NCI-H2171 (cell line): Measurements from ENCODE around the gene CYP2B6.
"Not testable (repeated sequence)": the region's sequence is repeated elsewhere in the genome, so short reads cannot be mapped to it uniquely, and the experiment has no call there.

ENCODE experiments used
- DNase-seq: peaks from one replicate; lab custom pipeline; 2025; lab: John Stamatoyannopoulos, UW

Gene CYP2B6

DNA sequence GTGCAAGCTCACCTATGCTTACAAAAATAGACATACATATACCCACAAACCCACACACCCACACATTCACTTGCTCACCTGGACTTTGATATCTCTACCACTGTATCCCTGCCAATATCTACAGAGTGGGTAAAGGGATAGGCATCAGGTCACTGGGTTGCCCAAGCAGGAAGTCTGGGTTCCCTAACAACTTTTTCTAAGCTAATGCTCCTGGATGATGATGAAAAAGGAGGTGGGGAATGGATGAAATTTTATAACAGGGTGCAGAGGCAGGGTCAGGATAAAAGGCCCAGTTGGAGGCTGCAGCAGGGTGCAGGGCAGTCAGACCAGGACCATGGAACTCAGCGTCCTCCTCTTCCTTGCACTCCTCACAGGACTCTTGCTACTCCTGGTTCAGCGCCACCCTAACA, at the start of gene CYP2B6:
Gene CYP2B6, plus strand, starts transcription at position 311 of the 410 bp plus-strand sequence. Its CDS starts 24 bp downstream, at position 335.
- DNase-seq: no peak

DNA sequence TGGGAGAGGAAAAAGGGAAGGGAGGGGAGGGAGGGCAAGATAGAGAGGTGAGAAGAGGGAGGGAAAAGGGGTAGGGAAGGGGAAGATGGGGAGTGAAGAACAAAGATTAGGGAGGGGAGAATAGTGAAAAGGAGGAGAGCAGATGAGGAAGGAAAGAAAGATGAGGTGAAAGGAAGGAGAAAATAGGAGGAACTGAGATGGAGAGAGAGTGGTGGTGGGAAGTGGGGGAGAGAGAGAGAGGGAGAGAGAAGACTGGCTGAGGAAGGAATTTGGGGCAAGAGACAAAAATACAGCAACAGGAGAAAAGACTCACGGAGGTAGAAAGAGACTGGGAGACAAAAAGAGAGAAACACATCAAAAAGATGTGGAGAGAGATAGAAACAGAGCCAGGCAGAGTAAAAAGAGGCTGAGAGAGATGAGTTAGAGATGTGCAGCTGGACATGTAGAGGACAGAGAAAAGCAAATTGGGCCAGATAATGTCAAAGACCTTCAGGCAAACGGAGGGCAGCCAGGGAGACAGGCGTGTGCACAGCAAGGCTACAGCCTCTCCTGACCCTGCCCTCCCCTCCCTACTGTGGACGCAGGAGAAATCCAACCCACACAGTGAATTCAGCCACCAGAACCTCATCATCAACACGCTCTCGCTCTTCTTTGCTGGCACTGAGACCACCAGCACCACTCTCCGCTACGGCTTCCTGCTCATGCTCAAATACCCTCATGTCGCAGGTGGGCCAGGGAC, 49.4 kb upstream of the CYP2B6 start:
- no peak for DNase-seq

DNA sequence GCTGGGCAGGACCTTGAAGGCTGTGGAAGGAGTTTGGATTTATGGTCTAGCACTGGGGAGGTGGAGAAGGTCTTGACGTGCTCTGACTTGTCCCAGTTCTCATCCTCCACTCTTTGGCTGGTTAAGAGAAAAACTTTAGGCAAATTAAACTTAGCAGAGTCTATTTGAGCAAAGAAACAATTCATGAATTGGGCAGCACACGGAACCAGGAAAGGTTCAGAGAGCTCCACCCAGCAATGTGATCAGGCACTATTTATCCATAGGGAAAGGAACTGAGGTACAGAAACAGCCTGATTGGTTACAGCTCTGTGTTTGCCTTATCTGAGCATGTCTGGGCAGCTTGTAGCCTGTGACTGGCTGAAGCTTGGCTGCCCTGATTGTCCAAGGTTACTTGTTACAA, 45.4 kb upstream of the CYP2B6 start:
- no peak for DNase-seq

- DNase-seq: no peak
Observed at GRCh38 chr19:40947114-40947513, 44.0 kb upstream of the CYP2B6 start.

DNA sequence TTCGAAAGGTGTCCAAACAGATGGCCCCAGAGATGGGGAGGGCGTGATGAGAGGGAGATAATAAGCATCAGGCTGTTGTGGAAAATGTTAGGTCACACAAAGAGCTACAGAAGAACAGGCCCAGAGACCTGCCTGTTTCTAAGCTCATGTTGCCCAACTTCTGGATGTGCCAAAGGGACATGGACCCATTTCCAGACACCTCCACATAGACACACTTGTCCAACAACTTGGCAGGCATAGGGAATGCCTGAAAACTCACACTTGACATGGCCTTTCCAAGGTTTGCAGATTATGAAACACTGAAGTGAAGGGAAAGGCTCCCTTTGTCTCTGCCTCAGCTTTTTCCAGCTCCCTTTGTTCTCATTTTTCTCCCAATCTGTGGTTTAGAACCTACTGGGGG, 43.5 kb upstream of the CYP2B6 start:
- DNase-seq: no peak

DNA sequence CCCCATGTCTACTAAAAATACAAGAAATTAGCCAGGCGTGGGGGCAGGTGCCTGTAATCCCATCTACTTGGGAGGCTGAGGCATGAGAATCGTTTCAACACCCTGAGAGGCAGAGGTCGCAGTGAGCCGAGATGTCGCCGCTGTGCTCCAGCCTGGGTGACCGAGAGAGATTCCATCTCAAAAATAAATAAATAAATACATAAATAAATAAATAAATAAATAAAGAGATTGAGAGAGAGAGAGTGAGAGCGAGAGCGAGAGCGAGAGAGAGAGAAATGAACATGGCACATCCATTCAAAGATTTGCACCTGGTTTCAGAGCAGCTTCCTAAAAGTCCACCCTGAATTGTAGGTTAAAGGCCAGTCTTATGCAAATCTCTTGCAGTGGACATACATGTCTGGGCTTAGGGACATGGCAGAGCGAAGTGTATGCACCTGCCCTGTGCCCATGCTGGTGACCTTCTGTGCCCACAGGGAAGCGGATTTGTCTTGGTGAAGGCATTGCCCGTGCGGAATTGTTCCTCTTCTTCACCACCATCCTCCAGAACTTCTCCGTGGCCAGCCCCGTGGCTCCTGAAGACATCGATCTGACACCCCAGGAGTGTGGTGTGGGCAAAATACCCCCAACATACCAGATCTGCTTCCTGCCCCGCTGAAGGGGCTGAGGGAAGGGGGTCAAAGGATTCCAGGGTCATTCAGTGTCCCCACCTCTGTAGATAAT, 42.3 kb upstream of the CYP2B6 start:
- no peak for DNase-seq

DNA sequence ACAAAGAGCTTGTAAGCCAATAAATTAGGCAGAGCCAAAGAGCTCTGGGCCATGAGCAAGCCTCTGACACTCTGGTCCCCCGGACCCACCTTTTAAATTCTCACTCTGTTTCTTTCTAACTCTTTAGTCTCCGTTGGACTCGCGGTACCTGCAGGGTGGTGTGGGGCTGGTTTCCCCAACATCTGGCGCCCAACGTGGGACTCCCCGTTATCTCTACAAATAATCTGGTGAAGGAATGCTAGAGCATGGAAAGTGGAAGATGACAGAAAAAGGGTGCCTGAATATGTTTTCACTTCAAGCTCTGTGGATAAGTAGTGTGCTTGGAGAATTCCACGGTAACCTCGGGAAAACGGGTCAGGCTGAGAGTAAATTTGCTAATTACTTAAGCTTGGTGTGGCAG, 36.5 kb upstream of the CYP2B6 start:
- DNase-seq: no peak

DNA sequence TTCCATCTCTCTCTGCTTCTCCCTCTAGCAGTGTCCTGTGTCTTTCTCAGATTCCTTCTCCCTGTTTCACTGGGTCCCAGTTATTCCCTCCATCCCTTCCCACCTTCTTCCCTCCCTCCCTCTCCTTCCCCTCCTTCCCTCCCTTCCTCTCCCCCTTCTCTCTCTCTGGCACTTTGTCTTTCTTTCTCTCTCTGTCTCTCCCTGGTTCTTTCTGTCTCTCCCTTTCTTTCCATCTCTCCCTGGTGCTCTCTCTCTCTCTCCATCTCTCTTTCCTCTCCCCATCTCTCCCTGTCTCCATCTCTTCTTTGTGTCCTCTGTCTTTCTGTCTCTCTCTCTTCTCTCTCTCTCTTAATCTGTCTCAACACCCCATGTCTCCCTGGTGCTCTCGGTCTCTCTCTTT, 31.7 kb upstream of the CYP2B6 start:
- no peak for DNase-seq

DNA sequence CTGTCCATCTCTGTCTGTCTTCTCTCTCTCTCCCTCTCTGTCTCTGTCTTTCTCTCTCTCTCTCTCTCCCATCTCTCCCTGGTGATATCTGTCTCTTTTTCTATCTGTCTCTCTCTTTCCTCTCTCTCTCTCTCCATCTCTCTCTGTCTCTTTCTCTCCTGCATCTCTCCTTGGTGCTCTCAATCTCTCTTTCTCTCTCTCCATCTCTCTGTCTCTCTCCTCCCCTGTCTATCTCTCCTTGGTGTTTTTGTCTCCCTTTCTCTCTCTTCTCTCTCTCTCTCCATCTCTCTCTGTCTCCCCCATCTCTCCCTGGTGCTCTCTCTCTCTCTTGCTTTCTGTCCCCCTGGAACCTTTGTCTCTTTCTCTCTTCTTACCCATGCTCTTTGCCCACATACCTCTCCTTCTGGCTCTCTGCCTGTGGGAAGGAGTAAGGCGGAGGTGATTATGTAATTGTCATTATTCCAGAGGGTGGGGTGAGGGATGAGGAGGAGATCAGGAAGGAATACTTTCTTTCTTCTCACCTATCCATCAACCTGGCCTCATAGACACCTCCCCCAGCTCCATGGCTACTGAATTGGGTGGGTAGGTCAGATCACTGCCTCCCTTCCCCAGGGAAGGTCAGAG, 30.9 kb upstream of the CYP2B6 start:
- DNase-seq: no peak

DNA sequence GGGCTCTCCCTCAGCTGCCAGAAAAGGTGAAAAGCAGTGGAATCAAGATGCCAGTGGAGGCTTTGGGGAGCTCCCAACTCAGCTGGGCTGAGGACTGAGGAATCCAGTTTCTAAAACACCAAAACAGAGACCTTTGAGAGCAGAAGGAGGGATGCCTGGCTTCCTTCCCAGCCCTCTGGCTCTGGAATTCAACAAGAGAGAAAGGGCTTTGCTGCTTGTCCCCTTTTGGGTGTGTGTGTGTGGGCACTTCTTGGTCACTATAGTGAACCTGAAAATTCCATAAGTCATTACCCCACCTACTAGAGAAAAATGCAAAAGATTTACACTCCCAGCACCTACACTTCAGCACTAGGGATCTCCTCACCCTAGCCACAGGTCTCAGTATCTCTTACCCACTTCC, 30.3 kb upstream of the CYP2B6 start:
- no peak for DNase-seq

DNA sequence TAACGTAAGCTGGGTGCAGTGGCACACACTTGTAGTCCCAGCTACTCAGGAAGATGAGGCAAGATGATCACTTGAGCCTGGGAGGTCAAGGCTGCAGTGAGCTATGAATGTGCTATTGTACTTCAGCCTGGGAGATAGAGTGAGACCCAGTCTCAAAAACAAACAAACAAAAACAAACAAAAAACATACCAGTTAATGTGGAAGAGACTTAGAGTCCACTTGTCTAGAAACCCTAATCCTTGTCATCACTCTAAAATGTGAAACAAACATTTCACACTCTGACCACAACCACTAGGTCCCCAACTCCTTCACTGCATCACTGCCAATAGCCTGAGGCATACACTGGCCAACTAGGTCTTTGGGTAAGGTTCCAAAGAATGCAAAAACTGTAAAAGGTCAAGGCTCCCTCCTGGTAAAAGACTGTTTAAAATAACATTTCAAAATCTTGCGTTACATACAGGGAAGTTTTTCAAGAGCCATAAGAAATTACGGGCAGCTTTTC, 28.6 kb upstream of the CYP2B6 start:
- DNase-seq: no peak

DNA sequence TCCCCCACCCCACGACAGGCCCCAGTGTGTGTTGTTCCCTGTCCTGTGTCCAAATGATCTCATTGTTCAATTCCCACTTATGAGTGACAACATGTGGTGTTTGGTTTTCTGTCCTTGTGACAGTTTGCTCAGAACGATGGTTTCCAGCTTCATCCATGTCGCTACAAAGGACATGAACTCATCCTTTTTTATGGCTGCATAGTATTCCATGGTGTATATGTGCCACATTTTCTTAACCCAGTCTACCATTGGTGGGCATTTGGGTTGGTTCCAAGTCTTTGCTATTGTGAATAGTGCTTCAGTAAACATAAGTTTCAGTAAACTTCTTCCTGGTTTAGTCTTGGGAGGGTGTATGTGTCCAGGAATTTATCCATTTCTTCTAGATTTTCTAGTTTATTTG, 26.7 kb upstream of the CYP2B6 start:
- DNase-seq: not testable (repeated sequence)

DNA sequence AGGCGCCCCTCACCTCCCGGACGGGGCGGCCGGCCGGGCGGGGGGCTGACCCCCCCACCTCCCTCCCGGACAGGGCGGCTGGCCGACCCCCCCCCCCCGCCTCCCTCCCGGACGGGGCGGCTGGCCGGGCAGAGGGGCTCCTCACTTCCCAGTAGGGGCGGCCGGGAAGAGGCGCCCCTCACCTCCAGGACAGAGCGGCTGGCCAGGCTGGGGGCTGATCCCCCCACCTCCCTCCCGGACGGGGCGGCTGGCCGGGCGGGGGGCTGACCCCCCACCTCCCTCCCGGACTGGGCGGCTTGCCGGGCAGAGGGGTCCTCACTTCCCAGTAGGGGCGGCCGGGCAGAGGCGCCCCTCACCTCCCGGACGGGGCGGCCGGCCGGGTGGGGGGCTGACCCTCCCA, 25.7 kb upstream of the CYP2B6 start:
- not testable (repeated sequence) for DNase-seq

GRCh38 chr19:40966591-40966990, 24.5 kb upstream of the CYP2B6 start:
- not testable (repeated sequence) for DNase-seq

GRCh38 chr19:40968065-40968464, 23.0 kb upstream of the CYP2B6 start:
- DNase-seq: not testable (repeated sequence)

DNA sequence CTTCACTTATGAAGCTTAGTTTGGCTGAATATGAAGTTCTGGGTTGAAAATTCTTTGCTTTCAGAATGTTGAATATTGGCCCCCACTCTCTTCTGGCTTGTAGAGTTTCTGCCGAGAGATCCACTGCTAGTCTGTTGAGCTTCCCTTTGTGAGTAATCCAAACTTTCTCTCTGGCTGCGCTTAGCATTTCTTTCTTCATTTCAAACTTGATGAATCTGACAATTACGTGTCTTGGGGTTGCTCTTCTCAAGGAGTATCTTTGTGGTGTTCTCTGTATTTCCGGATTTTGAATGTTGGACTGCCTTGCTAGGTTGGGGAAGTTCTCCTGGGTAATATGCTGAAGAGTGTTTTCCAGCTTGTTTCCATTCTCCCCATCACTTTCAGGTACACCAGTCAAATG, 21.4 kb upstream of the CYP2B6 start:
- not testable (repeated sequence) for DNase-seq

GRCh38 chr19:40970396-40971345, 20.4 kb upstream of the CYP2B6 start:
- not testable (repeated sequence) for DNase-seq

DNA sequence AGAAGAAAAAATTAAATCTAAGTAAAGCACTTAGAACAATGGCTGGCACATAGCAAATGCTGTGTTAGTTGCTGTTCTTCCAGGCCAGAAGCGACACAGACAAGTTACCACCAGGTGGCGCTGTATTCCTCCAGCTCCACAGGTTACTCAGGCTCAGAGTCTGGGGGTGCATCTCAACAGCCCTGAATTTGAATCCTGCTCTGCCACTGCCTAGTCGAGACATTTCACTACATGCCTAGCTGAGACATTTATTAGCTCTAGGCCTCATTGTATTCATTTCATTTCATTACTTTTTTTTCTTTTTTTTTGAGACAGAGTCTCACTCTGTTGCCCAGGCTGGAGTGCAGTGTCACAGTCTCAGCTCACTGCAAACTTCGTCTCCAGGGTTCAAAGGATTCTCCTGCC, 16.4 kb upstream of the CYP2B6 start:
- DNase-seq: peak; percentile 42

DNA sequence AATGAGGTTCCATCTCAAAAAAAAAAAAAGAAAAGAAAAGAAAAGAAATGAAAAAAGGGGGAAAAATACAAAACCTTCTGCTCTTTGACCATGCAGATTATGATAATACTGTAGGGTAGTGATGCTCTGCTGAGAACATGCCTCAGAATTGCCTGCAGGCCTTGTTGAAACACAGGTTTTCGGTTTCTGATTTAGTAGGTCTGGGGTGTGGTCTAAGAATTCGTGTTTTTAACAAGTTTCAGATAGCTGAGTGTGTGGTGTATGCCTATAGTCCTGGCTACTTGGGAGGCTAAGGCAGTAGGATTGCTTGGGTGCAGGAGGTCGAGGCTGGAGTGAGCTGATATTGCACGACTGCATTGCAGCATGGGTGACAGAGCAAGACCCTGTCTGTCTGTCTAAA, 14.9 kb upstream of the CYP2B6 start:
- no peak for DNase-seq

DNA sequence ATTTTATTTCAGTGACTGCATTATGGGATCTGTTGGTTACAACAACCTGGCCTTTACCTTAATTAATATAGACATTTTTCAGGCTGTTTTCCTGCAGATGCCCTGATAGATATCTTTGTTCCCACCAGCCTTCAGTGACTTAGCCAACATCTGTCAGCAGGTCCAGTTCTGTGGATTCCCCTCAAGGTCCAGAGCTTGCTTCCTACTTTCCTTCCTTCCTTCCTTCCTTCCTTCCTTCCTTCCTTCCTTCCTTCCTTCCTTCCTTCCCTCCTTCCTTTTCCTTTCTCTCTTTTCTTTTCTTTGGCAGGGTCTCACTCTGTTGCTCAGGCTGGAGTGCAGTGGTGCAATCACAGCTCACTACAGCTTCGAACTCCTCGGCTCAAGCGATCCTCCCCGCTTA, 14.4 kb upstream of the CYP2B6 start:
- DNase-seq: no peak

DNA sequence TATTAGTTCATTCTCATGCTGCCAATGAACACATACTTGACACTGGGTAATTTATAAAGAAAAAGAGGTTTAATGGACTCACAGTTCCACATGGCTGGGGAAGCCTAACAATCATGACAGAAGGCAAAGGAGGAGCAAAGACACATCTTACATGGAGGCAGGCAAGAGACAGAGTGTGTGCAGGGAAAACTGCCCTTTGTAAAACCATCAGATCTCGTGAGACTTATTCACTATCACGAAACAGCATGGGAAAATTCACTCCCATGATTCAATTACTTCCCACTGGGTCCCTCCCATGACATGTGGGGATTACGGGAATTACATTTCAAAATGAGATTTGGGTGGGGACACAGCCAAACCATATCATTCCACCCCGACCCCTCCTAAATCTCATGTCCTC, 11.3 kb upstream of the CYP2B6 start:
- not testable (repeated sequence) for DNase-seq
